Activated naive CD4-positive, alpha-beta T cell treated with anti-CD3 and anti-CD28 coated beads for 36 hours (primary cell): ENCODE results near the gene FGD6. TPM values are rescaled to one million over a fixed set of nuclear protein-coding genes. Genes with fewer than 3 reads are reported as not detected.
A peak's percentile ranks its signal among the peaks of the same experiment; 100 is the strongest.

Experiments used
- CTCF ChIA-PET: fragments of 350-600 bp; sonication (Branson Sonifier 250); formaldehyde crosslinking; loops from one replicate; lab custom pipeline; 2021; ENCODE audit warnings: antibody characterized with exemption; lab: Charles Lee
- DNase-seq: peaks from one replicate; pipeline ENCODE4 v3.0.0-alpha.2; 2020
- H3K27ac Mint-ChIP-seq: one replicate; pipeline ENCODE4 v1.8.0; 2021; ENCODE audit warnings: mild to moderate bottlenecking, mixed read lengths
- H3K27me3 Mint-ChIP-seq: one replicate; pipeline ENCODE4 v1.8.0; 2021; ENCODE audit warnings: low read depth, mixed read lengths
- H3K36me3 Mint-ChIP-seq: one replicate; pipeline ENCODE4 v1.8.0; 2021; ENCODE audit warnings: low read depth, mixed read lengths
- H3K4me1 Mint-ChIP-seq: one replicate; pipeline ENCODE4 v1.8.0; 2021; ENCODE audit warnings: low read depth, mixed read lengths
- H3K4me3 Mint-ChIP-seq: one replicate; pipeline ENCODE4 v1.8.0; 2021; ENCODE audit warnings: mild to moderate bottlenecking, moderate library complexity, mixed read lengths
- H3K9me3 Mint-ChIP-seq: one replicate; pipeline ENCODE4 v1.8.0; 2021; ENCODE audit warnings: mixed read lengths
- intact Hi-C: fragments of 100-400 bp; cut with micrococcal nuclease; formaldehyde crosslinking; loops from one replicate; pipeline ENCODE4 v1.15.1; 2023
- total RNA-seq, 2 experiments: library from RNA; stranded (reverse); gene quantifications; one replicate each; pipeline ENCODE4 v1.2.3, GENCODE V29; 2021

Gene FGD6
- total RNA-seq, 2 experiments from 2014 or later: 2.0 TPM

- CTCF ChIA-PET: interaction anchor here (0.6 to 1.3 kb wide), 3 partner anchors 11 to 445 kb away, joined by 3 to 7 read pairs (median 4); partner anchors contain the start of gene NR2C1
- peaks cover 2% of the 10 kb centered on the region for H3K4me1 Mint-ChIP-seq
- H3K36me3 Mint-ChIP-seq: no peaks in the 10 kb centered on the region
- DNase-seq: no peak
- H3K4me3 Mint-ChIP-seq: no peak overlapping the region
- intact Hi-C loops: no loop called here
- H3K27ac Mint-ChIP-seq: no peak overlapping the region
- no peaks in the 10 kb centered on the region for H3K9me3 Mint-ChIP-seq
- no peaks in the 10 kb centered on the region for H3K27me3 Mint-ChIP-seq
Measured at GRCh38 chr12:95083938-95084337, 133.3 kb downstream of the FGD6 start.

DNA sequence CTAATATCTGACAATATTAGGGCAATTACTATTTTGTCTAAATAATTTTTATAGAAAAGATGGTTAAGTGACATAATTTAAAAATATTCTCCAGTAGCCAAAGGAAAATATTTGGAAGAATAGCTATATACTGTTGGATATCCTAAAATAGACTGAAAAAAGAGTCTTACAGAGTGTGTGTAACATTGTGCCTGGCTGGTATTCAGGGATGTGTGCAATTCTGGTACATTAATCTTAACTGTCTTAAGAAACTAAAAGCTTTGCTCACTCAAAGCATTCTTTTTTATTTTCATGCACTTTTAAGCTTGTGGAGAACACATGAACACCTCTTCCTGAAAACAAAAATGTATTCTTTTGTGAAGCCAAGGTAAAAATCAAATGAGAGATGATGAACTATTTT, 133.8 kb downstream of the FGD6 start:
- Mint-ChIP-seq H3K27ac (no peak overlapping the region), H3K4me3 (no peak overlapping the region), H3K27me3 (no peaks in the 10 kb centered on the region), H3K9me3 (no peaks in the 10 kb centered on the region), H3K4me1 (peaks cover 2% of the 10 kb centered on the region), H3K36me3 (no peaks in the 10 kb centered on the region)
- intact Hi-C loops: no loop called here
- DNase-seq: no peak
- CTCF ChIA-PET: interaction anchor here (0.6 to 1.3 kb wide), 2 partner anchors 11 to 381 kb away, joined by 4 to 7 read pairs; partner anchors contain the start of gene NR2C1

GRCh38 chr12:95077341-95077740, 139.9 kb downstream of the FGD6 start:
- H3K27me3 Mint-ChIP-seq: no peaks in the 10 kb centered on the region
- H3K4me1 Mint-ChIP-seq: peaks cover 6% of the 10 kb centered on the region
- CTCF ChIA-PET: no interaction called here
- no peak overlapping the region for H3K27ac Mint-ChIP-seq
- no peak overlapping the region for H3K4me3 Mint-ChIP-seq
- intact Hi-C loops: no loop called here
- H3K36me3 Mint-ChIP-seq: peaks cover 2% of the 10 kb centered on the region
- H3K9me3 Mint-ChIP-seq: no peaks in the 10 kb centered on the region
- DNase-seq: no peak

- Mint-ChIP-seq H3K36me3 (peaks cover 4% of the 10 kb centered on the region), H3K9me3 (no peaks in the 10 kb centered on the region), H3K4me3 (no peak overlapping the region), H3K27me3 (no peaks in the 10 kb centered on the region), H3K4me1 (peaks cover 14% of the 10 kb centered on the region), H3K27ac (no peak overlapping the region)
- intact Hi-C loops: loop anchor here (5.0 kb wide), 2 partner anchors 87 to 473 kb away; no protein-coding TSS in a partner anchor
- no peak for DNase-seq
- CTCF ChIA-PET: no interaction called here
Measured at GRCh38 chr12:95074766-95075165, 142.5 kb downstream of the FGD6 start.

DNA sequence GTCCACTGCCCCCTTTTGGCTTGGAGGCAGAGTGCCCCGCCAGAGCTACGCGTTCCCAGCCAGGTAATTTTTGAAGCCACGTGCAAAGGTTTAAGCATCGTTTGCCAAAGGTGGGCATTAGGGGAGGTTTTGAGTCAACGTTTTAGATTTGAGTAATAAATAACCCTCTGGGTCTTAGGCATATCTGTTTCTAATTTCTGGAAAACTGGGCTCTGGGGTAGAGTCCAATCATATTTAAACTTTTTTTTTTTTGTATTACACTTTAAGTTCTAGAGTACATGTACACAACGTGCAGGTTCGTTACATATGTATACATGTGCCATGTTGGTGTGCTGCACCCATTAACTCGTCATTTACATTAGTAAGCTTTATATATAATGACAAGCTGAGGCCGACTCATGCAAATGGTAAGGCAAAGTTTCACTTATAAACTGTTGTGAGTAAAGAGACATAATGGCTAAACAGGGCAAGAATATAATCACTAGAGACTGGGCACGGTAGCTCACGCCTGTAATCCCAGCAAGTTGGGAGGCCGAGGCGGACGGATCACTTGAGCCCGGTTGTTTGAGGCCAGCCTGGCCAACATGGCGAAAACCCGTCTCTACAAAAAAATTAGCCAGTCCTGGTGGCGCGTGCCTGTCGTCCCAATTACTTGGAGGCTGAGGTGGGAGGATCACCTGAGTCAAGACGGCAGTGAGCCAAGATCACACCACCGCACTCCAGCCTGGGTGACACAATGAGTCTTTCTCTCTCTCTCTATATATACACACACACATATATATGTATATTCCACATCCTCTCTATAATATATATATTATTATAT, 143.4 kb downstream of the FGD6 start:
- CTCF ChIA-PET: interaction anchor here (0.6 to 1.7 kb wide), 12 partner anchors 29 to 849 kb away, joined by 3 to 9 read pairs (median 4); no protein-coding TSS in a partner anchor
- H3K9me3 Mint-ChIP-seq: no peaks in the 10 kb centered on the region
- peak overlapping the region; percentile 92 for H3K4me3 Mint-ChIP-seq
- H3K36me3 Mint-ChIP-seq: peaks cover 4% of the 10 kb centered on the region
- peaks cover 18% of the 10 kb centered on the region for H3K4me1 Mint-ChIP-seq
- H3K27ac Mint-ChIP-seq: peak overlapping the region; percentile 60
- intact Hi-C loops: loop anchor here (1.0 to 5.0 kb wide), 6 partner anchors 29 to 473 kb away; partner anchors contain the start of genes FGD6, NDUFA12 and VEZT
- no peak for DNase-seq
- H3K27me3 Mint-ChIP-seq: no peaks in the 10 kb centered on the region

- H3K36me3 Mint-ChIP-seq: peaks cover 5% of the 10 kb centered on the region
- peaks cover 19% of the 10 kb centered on the region for H3K4me1 Mint-ChIP-seq
- intact Hi-C loops: loop anchor here (1.0 to 5.0 kb wide), 6 partner anchors 30 to 474 kb away; partner anchors contain the start of genes FGD6, NDUFA12 and VEZT
- CTCF ChIA-PET: interaction anchor here (0.6 to 1.7 kb wide), 15 partner anchors 10 to 848 kb away, joined by 3 to 9 read pairs (median 4); no protein-coding TSS in a partner anchor
- peak; percentile 95 for DNase-seq
- peak within 1 kb of the TSS; percentile 63 for H3K27ac Mint-ChIP-seq
- H3K27me3 Mint-ChIP-seq: no peaks in the 10 kb centered on the region
- H3K9me3 Mint-ChIP-seq: no peaks in the 10 kb centered on the region
- H3K4me3 Mint-ChIP-seq: peak within 1 kb of the TSS; percentile 92
Measured at GRCh38 chr12:95072900-95073697, 144.2 kb downstream of the FGD6 start, which contains the start of gene NR2C1. TSS of gene NR2C1 (minus strand) at chr12:95073618. CDS start at chr12:95067384, 6,234 bp downstream.

- peaks cover 21% of the 10 kb centered on the region for H3K4me1 Mint-ChIP-seq
- CTCF ChIA-PET: no interaction called here
- H3K4me3 Mint-ChIP-seq: no peak overlapping the region
- no peaks in the 10 kb centered on the region for H3K27me3 Mint-ChIP-seq
- no peak for DNase-seq
- peaks cover 15% of the 10 kb centered on the region for H3K36me3 Mint-ChIP-seq
- H3K9me3 Mint-ChIP-seq: no peaks in the 10 kb centered on the region
- H3K27ac Mint-ChIP-seq: no peak overlapping the region
- intact Hi-C loops: loop anchor here (5.0 kb wide), 2 partner anchors 83 to 477 kb away; no protein-coding TSS in a partner anchor
Measured at GRCh38 chr12:95070378-95070777, 146.9 kb downstream of the FGD6 start.

DNA sequence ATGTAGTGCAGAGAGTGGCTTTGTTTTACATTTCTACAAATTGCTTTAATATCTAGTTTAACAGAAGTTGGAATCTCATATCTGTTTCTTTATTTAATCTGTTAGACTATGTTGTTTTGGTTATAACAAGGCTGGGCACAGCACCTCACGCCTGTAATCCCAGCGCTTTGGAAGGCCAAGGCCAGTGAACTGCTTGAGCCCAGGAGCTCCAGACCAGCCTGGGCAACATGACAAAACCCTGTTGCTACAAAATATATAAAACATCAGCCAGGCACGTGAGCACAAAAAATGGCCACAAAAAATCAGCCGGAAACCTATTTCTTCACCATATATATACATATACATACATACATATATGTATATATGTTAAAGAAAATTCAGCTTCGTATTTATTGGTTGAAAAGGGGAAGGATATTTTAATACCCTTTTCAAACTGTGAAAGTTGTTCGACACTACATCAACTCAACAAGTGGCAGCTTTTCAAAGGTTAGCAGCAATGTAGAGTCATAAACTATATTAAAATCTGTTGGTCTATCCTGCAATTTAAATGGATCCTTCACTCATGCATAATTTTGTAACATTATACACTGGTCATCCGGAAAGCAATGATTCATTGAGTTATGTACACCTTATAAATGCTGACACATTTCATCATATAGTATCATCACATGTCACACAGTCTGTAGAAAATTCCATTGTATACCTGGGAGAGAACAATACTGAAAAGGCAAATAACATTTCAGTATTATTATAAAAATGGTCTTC, 151.0 kb downstream of the FGD6 start:
- Mint-ChIP-seq H3K27ac (no peak overlapping the region), H3K4me3 (no peak overlapping the region), H3K36me3 (peaks cover 20% of the 10 kb centered on the region), H3K9me3 (no peaks in the 10 kb centered on the region), H3K4me1 (peaks cover 12% of the 10 kb centered on the region), H3K27me3 (no peaks in the 10 kb centered on the region)
- CTCF ChIA-PET: no interaction called here
- DNase-seq: no peak
- intact Hi-C loops: no loop called here

- no peaks in the 10 kb centered on the region for H3K9me3 Mint-ChIP-seq
- peaks cover 18% of the 10 kb centered on the region for H3K36me3 Mint-ChIP-seq
- CTCF ChIA-PET: no interaction called here
- intact Hi-C loops: no loop called here
- H3K4me3 Mint-ChIP-seq: no peak overlapping the region
- no peaks in the 10 kb centered on the region for H3K4me1 Mint-ChIP-seq
- H3K27ac Mint-ChIP-seq: no peak overlapping the region
- no peak for DNase-seq
- no peaks in the 10 kb centered on the region for H3K27me3 Mint-ChIP-seq
Measured at GRCh38 chr12:95060951-95061350, 156.3 kb downstream of the FGD6 start.

DNA sequence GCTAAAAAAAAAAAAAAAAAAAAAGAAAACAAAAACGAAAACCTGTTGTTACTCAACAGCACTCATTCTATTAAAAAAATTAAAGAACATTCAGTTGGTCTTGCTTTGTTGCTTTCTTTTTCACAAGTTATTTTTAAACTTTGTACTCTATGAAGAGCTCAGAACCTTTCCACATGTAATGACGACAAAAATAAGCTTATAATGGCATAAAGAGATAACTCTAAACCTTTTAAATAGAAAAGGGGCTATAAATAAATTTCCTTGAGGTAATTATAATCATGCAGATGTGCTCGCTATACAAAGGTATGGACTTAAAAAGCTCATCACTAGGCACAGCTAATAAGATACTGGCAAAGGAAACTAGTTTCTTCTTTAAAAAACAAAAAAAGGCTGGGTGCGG, 157.3 kb downstream of the FGD6 start:
- CTCF ChIA-PET: interaction anchor here (0.6 to 0.8 kb wide), 2 partner anchors 33 to 256 kb away, joined by 3 to 5 read pairs; no protein-coding TSS in a partner anchor

GRCh38 chr12:95057424-95057823, 159.8 kb downstream of the FGD6 start:
- CTCF ChIA-PET: interaction anchor here (0.6 to 1.4 kb wide), 2 partner anchors 9 to 170 kb away, joined by 3 read pairs; no protein-coding TSS in a partner anchor

More for the DNA sequence above, 157.3 kb downstream of the FGD6 start:
- Mint-ChIP-seq H3K36me3 (peaks cover 18% of the 10 kb centered on the region), H3K27me3 (no peaks in the 10 kb centered on the region), H3K4me1 (no peaks in the 10 kb centered on the region), H3K4me3 (no peak overlapping the region), H3K27ac (no peak overlapping the region), H3K9me3 (no peaks in the 10 kb centered on the region)
- DNase-seq: no peak
- intact Hi-C loops: no loop called here

More at GRCh38 chr12:95057424-95057823, 159.8 kb downstream of the FGD6 start:
- Mint-ChIP-seq H3K4me3 (no peak overlapping the region), H3K36me3 (peaks cover 18% of the 10 kb centered on the region), H3K4me1 (no peaks in the 10 kb centered on the region), H3K9me3 (no peaks in the 10 kb centered on the region), H3K27ac (no peak overlapping the region), H3K27me3 (no peaks in the 10 kb centered on the region)
- no peak for DNase-seq
- intact Hi-C loops: no loop called here
